Fibroblast of mammary gland (primary cell): ENCODE measurements around the gene RAB29.

Source experiments
- DNase-seq: peaks from one replicate; pipeline ENCODE4 v3.0.0-alpha.2; 2010; ENCODE audit warnings: low read depth
- H3K4me3 ChIP-seq: 2 replicates; pipeline ENCODE4 v1.5.1; 2011; ENCODE audit warnings: low read depth, mild to moderate bottlenecking, low read length, moderate library complexity; ENCODE audit not compliant: control insufficient read depth
- CTCF ChIP-seq: conservative IDR thresholded peaks from 2 replicates; pipeline ENCODE4 v1.5.1; 2011; ENCODE audit warnings: low read depth, low read length, inconsistent platforms; ENCODE audit not compliant: control insufficient read depth, insufficient read depth

The RAB29 gene

GRCh38 chr1:205767248-205767647 lies 8.0 kb downstream of the RAB29 start:
- no peak for TF ChIP-seq CTCF
- DNase-seq = no peak
- no peak overlapping the region for H3K4me3 ChIP-seq

- no peak overlapping the region for H3K4me3 ChIP-seq
- DNase-seq = no peak
- TF ChIP-seq CTCF = no peak
Observed at GRCh38 chr1:205766570-205766969, 8.7 kb downstream of the RAB29 start.

GRCh38 chr1:205766038-205766437 lies 9.2 kb downstream of the RAB29 start:
- H3K4me3 ChIP-seq = no peak overlapping the region
- TF ChIP-seq CTCF = no peak
- peak; percentile 21 for DNase-seq

GRCh38 chr1:205764578-205764977 lies 10.7 kb downstream of the RAB29 start:
- no peak for DNase-seq
- TF ChIP-seq CTCF = no peak
- no peak overlapping the region for H3K4me3 ChIP-seq

- TF ChIP-seq CTCF = no peak
- H3K4me3 ChIP-seq = no peak overlapping the region
- no peak for DNase-seq
Observed at GRCh38 chr1:205763980-205764379, 11.3 kb downstream of the RAB29 start.

- H3K4me3 ChIP-seq = no peak overlapping the region
- DNase-seq = no peak
- TF ChIP-seq CTCF = no peak
Observed at GRCh38 chr1:205760606-205761005, 14.7 kb downstream of the RAB29 start.

- no peak overlapping the region for H3K4me3 ChIP-seq
- no peak for DNase-seq
- TF ChIP-seq CTCF = no peak
Observed at GRCh38 chr1:205756552-205756951, 18.7 kb downstream of the RAB29 start.
